Panc1 (cell line): Measurements from ENCODE around the gene PIAS4. TPM values are rescaled to one million over a fixed set of nuclear protein-coding genes. Genes with fewer than 3 reads are reported as not detected.

Source experiments
- ATAC-seq: fragments of 200-7000 bp; cut with Tn5 transposase; 2 replicates; pipeline ENCODE4 v1.9.1; 2020; ENCODE audit warnings: mild to moderate bottlenecking, moderate library complexity
- BruUV-seq: library from RNA; stranded (reverse); fragments of 400-500 nt; replicated peaks from 2 replicates; lab custom pipeline; 2021; lab: Mats Ljungman, UMichigan
- CTCF ChIA-PET: fragments of 300-600 bp; sonication (Branson Sonifier 250); formaldehyde crosslinking; loops from one replicate; lab custom pipeline; 2022; ENCODE audit warnings: antibody characterized with exemption; lab: Charles Lee
- POLR2A ChIA-PET: fragments of 300-600 bp; sonication (Branson Sonifier 250); formaldehyde crosslinking; loops from one replicate; lab custom pipeline; 2022; ENCODE audit warnings: antibody characterized with exemption; lab: Charles Lee
- DNase-seq: peaks from one replicate; pipeline ENCODE4 v3.0.0-alpha.2; 2010; ENCODE audit warnings: low read depth, low spot score
- H3K27ac ChIP-seq: 2 replicates; pipeline ENCODE4 v1.5.1; 2011; ENCODE audit warnings: mild to moderate bottlenecking, low read length, inconsistent platforms
- H3K27me3 ChIP-seq: fragments of 200-500 bp; sonication (Bioruptor generic); 2 replicates; pipeline ENCODE4 v1.6.0; 2014; ENCODE audit warnings: low read length, inconsistent platforms; ENCODE audit not compliant: control insufficient read depth, insufficient read depth
- H3K36me3 ChIP-seq: fragments of 200-500 bp; sonication (Bioruptor generic); 2 replicates; pipeline ENCODE4 v1.5.1; 2014; ENCODE audit warnings: inconsistent platforms, mild to moderate bottlenecking, low read length, moderate library complexity; ENCODE audit not compliant: control insufficient read depth, insufficient read depth
- H3K4me1 ChIP-seq: 2 replicates; pipeline ENCODE4 v1.5.1; 2011; ENCODE audit warnings: inconsistent platforms, mild to moderate bottlenecking, low read length, moderate library complexity; ENCODE audit not compliant: control insufficient read depth, insufficient read depth
- H3K4me3 ChIP-seq, 2 experiments: 2 replicates each; pipeline ENCODE4 v1.5.1; 2011 to 2012; ENCODE audit warnings: low read depth in 2 of 2, low read length in 2 of 2, mild to moderate bottlenecking in 2 of 2, inconsistent platforms in 1 of 2, moderate library complexity in 1 of 2
- H3K9me3 ChIP-seq: fragments of 200-500 bp; sonication (Bioruptor generic); 2 replicates; pipeline ENCODE4 v1.5.1; 2014; ENCODE audit warnings: low read depth, mild to moderate bottlenecking, inconsistent platforms, low read length, moderate library complexity; ENCODE audit not compliant: control insufficient read depth, insufficient read depth
- POLR2AphosphoS5 ChIP-seq: IDR thresholded peaks from 2 replicates; pipeline ENCODE4 v1.6.1; 2012; ENCODE audit warnings: mild to moderate bottlenecking, low read depth, low read length, moderate library complexity
- SIN3A ChIP-seq: IDR thresholded peaks from 2 replicates; pipeline ENCODE4 v1.6.1; 2012; ENCODE audit warnings: low read depth, mild to moderate bottlenecking, low read length, moderate library complexity, borderline replicate concordance; ENCODE audit not compliant: insufficient read depth
- TCF7L2 ChIP-seq: IDR thresholded peaks from 2 replicates; pipeline ENCODE4 v1.6.1; 2011; ENCODE audit warnings: mild to moderate bottlenecking, low read depth, low read length, inconsistent platforms
- in situ Hi-C: cut with HindIII; loops from 2 replicates; pipeline ENCODE4 v1.10.0; 2016; ENCODE audit warnings: low sequenced_read_pairs, low pct_unique_long_range_greater_than_20kb
- intact Hi-C: fragments of 100-400 bp; cut with micrococcal nuclease; formaldehyde crosslinking; loops from one replicate; pipeline ENCODE4 v1.10.0; 2022; ENCODE audit not compliant: unreplicated experiment
- total RNA-seq: library from RNA; stranded (reverse); gene quantifications from one replicate; pipeline ENCODE4 v1.2.1, GENCODE V29; 2021; ENCODE audit not compliant: unreplicated experiment
- TF ChIP-seq, protein P1 (sequence below), 2 experiments: IDR thresholded peaks; 2 replicates each; pipeline ENCODE4 v1.6.1; 2011 to 2012; ENCODE audit warnings: low read depth in 2 of 2, control low read depth in 1 of 2, low read length in 1 of 2, mild to moderate bottlenecking in 1 of 2, moderate library complexity in 1 of 2; ENCODE audit not compliant: insufficient read depth in 1 of 2
- TF ChIP-seq, protein P2 (sequence below): fragments of 450-650 bp; IDR thresholded peaks from 2 replicates; pipeline ENCODE4 v1.5.1; 2017; ENCODE audit warnings: mild to moderate bottlenecking

PIAS4 gene
- total RNA-seq, 1 experiment from 2014 or later = 36.7 TPM

DNA sequence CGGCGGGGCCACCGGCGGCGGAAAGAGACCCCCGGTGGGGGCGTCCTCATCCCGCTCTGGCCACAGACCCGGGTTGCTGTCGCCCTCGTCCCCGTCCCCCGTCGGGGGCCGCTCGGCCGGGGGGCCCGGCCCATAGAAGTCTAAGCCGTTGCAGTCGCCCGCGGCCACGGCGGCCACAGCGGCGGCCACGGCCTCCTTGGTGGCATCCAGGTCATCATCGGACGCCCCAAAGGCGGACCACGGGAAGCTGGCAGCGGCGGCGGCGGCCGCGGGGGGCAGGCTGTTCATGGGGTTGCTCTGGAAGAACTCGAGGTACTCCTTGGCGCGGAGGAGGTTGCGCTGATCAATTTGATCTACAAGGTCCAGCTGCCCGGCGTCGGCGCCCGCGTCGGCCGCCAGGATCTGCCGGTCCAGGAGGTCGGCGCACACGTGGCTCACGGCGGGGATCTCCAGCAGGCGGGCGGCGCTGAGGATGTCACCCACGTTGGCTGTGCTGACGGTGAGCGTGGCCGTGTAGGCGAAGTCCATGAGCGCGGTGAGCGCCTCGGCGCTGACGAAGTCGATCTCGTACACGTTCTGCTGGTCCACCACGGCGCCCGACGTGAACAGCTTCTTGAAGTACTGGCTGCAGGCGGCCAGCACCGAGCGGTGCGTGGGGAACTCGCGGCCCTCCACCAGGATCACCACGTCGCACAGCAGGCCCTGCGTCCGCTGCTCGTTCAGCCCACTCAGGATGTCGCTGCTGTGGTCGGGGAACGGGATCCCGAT, 47.1 kb downstream of the PIAS4 start:
- Histone ChIP-seq H3K9me3 (no peaks in the 10 kb centered on the region), H3K4me1 (peaks cover 32% of the 10 kb centered on the region), H3K27ac (no peak overlapping the region), H3K36me3 (no peaks in the 10 kb centered on the region), H3K27me3 (no peaks in the 10 kb centered on the region), H3K4me3 (no peak overlapping the region)
- in situ Hi-C loops = no loop called here
- intact Hi-C loops = no loop called here
- ChIA-PET POLR2A (no interaction called here), CTCF (no interaction called here)
- TF ChIP-seq TCF7L2 = no peak
- TF ChIP-seq SIN3A = no peak
- TF ChIP-seq POLR2AphosphoS5 = no peak
- BruUV-seq = no TSS peak
- ATAC-seq (no peak), DNase-seq (no peak)

DNA sequence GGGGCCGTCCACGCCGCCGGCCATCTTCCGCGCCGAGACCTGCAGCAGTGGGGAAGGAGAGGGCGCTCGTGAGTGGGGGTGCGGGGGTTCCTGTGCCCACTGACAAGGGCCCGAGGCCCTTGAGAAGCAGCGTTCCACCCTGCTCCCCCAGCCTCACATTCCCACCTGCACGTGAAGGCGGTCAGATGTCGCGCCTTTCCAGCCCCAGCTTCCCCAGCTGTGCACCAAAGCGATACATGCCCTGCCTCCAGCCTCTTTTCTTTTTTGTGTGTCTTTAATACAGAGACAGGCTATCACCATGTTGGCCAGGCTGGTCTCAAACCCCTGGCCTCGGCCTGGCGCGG, 47.6 kb downstream of the PIAS4 start:
- Histone ChIP-seq H3K4me3 (no peak overlapping the region), H3K36me3 (no peaks in the 10 kb centered on the region), H3K27me3 (no peaks in the 10 kb centered on the region), H3K9me3 (no peaks in the 10 kb centered on the region), H3K4me1 (peaks cover 34% of the 10 kb centered on the region), H3K27ac (no peak overlapping the region)
- no peak for DNase-seq
- TF ChIP-seq POLR2AphosphoS5 (no peak), TCF7L2 (no peak), SIN3A (no peak)
- TF ChIP-seq, protein P1, sequence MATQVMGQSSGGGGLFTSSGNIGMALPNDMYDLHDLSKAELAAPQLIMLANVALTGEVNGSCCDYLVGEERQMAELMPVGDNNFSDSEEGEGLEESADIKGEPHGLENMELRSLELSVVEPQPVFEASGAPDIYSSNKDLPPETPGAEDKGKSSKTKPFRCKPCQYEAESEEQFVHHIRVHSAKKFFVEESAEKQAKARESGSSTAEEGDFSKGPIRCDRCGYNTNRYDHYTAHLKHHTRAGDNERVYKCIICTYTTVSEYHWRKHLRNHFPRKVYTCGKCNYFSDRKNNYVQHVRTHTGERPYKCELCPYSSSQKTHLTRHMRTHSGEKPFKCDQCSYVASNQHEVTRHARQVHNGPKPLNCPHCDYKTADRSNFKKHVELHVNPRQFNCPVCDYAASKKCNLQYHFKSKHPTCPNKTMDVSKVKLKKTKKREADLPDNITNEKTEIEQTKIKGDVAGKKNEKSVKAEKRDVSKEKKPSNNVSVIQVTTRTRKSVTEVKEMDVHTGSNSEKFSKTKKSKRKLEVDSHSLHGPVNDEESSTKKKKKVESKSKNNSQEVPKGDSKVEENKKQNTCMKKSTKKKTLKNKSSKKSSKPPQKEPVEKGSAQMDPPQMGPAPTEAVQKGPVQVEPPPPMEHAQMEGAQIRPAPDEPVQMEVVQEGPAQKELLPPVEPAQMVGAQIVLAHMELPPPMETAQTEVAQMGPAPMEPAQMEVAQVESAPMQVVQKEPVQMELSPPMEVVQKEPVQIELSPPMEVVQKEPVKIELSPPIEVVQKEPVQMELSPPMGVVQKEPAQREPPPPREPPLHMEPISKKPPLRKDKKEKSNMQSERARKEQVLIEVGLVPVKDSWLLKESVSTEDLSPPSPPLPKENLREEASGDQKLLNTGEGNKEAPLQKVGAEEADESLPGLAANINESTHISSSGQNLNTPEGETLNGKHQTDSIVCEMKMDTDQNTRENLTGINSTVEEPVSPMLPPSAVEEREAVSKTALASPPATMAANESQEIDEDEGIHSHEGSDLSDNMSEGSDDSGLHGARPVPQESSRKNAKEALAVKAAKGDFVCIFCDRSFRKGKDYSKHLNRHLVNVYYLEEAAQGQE (IDR thresholded peaks at IDR 0.05; ENCODE audit: insufficient read depth in 1 of 2, low read depth in 2 of 2, low read length in 1 of 2) = no peak
- TF ChIP-seq, protein P2, sequence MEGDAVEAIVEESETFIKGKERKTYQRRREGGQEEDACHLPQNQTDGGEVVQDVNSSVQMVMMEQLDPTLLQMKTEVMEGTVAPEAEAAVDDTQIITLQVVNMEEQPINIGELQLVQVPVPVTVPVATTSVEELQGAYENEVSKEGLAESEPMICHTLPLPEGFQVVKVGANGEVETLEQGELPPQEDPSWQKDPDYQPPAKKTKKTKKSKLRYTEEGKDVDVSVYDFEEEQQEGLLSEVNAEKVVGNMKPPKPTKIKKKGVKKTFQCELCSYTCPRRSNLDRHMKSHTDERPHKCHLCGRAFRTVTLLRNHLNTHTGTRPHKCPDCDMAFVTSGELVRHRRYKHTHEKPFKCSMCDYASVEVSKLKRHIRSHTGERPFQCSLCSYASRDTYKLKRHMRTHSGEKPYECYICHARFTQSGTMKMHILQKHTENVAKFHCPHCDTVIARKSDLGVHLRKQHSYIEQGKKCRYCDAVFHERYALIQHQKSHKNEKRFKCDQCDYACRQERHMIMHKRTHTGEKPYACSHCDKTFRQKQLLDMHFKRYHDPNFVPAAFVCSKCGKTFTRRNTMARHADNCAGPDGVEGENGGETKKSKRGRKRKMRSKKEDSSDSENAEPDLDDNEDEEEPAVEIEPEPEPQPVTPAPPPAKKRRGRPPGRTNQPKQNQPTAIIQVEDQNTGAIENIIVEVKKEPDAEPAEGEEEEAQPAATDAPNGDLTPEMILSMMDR = no peak
- ChIA-PET POLR2A (no interaction called here), CTCF (no interaction called here)
- ATAC-seq = no peak
- in situ Hi-C loops (no loop called here), intact Hi-C loops (no loop called here)
- BruUV-seq = no TSS peak
